HCT116 (cell line): Measurements from ENCODE around the gene TIMM17A. TPM values are rescaled to one million over a fixed set of nuclear protein-coding genes. Genes with fewer than 3 reads are reported as not detected.
A peak's percentile ranks its signal among the peaks of the same experiment; 100 is the strongest.

ENCODE experiments used
- ATAC-seq: fragments of 200-7000 bp; cut with Tn5 transposase; 2 replicates; pipeline ENCODE4 v1.9.1; 2020; ENCODE audit warnings: mild to moderate bottlenecking, moderate library complexity
- BruUV-seq: library from RNA; stranded (reverse); fragments of 400-500 nt; replicated peaks from 2 replicates; lab custom pipeline; 2021; lab: Mats Ljungman, UMichigan
- CTCF ChIA-PET: fragments of 300-600 bp; sonication (Branson Sonifier 250); formaldehyde crosslinking; loops from one replicate; lab custom pipeline; 2021; ENCODE audit warnings: antibody characterized with exemption; lab: Charles Lee
- POLR2A ChIA-PET: fragments of 300-600, 350-600 bp; sonication (Branson Sonifier 250); formaldehyde crosslinking; loops from one replicate; lab custom pipeline; 2021; ENCODE audit warnings: antibody characterized with exemption; lab: Charles Lee
- RAD21 ChIA-PET, 2 experiments: fragments of 300-600 bp; sonication (Branson Sonifier 250); formaldehyde crosslinking; loops; one replicate each; lab custom pipeline; 2023; ENCODE audit warnings: low total read pairs in 2 of 2; ENCODE audit not compliant: uncharacterized antibody in 2 of 2, unreplicated experiment in 2 of 2, low non-redundant PET in 1 of 2; lab: Charles Lee
- DNase-seq: peaks from one replicate; pipeline ENCODE4 v3.0.0-alpha.2; 2010; ENCODE audit warnings: low read depth, low spot score
- H2AFZ ChIP-seq: fragments of 200-600 bp; shearing (Covaris generic), sonication (generic); 2 replicates; pipeline ENCODE4 v1.6.1; 2017; ENCODE audit warnings: low read depth, mixed run types, mixed read lengths, antibody characterized with exemption, low read length; ENCODE audit not compliant: poor library complexity, severe bottlenecking
- H3K27ac ChIP-seq: 2 replicates; pipeline ENCODE4 v1.5.1; 2012; ENCODE audit warnings: low read depth, low read length
- H3K27me3 ChIP-seq: fragments of 200-600 bp; sonication (generic); 2 replicates; pipeline ENCODE4 v1.6.1; 2016; ENCODE audit warnings: mixed run types, low read length, mixed read lengths; ENCODE audit not compliant: insufficient read depth
- H3K36me3 ChIP-seq, 2 experiments: fragments of 200-500 bp in 1 of 2; fragments of 200-600 bp in 1 of 2; sonication (Bioruptor generic) in 1 of 2; sonication (generic) in 1 of 2; 2 replicates each; pipeline versions ENCODE4 v1.5.1 to v1.6.1; 2014 to 2016; ENCODE audit warnings: low read length in 2 of 2, inconsistent platforms in 1 of 2, mixed read lengths in 1 of 2, mixed run types in 1 of 2; ENCODE audit not compliant: insufficient read depth in 2 of 2, control insufficient read depth in 1 of 2
- H3K4me1 ChIP-seq, 2 experiments: fragments of 200-600 bp in 1 of 2; sonication (generic) in 1 of 2; 2 replicates each; pipeline versions ENCODE4 v1.5.1 to v1.6.1; 2012 to 2017; ENCODE audit warnings: low read length in 2 of 2, inconsistent platforms in 1 of 2, mild to moderate bottlenecking in 1 of 2, mixed read lengths in 1 of 2, mixed run types in 1 of 2, moderate library complexity in 1 of 2; ENCODE audit not compliant: insufficient read depth in 2 of 2, control insufficient read depth in 1 of 2
- H3K4me2 ChIP-seq: fragments of 200-600 bp; sonication (generic); 2 replicates; pipeline ENCODE4 v1.6.1; 2017; ENCODE audit warnings: mixed run types, low read length, mixed read lengths
- H3K4me3 ChIP-seq, 2 experiments: fragments of 200-600 bp in 1 of 2; sonication (generic) in 1 of 2; replicated peaks in 1 of 2; 2 replicates each; pipeline ENCODE4 v1.5.1; 2011 to 2016; ENCODE audit warnings: low read length in 2 of 2, control low read depth in 1 of 2, low read depth in 1 of 2, mild to moderate bottlenecking in 1 of 2, mixed read lengths in 1 of 2, mixed run types in 1 of 2
- H3K79me2 ChIP-seq: fragments of 200-600 bp; sonication (generic); 2 replicates; pipeline ENCODE4 v1.6.1; 2017; ENCODE audit warnings: mild to moderate bottlenecking, mixed run types, low read length, moderate library complexity, mixed read lengths; ENCODE audit not compliant: insufficient read depth
- H3K9ac ChIP-seq: fragments of 200-600 bp; sonication (generic); 2 replicates; pipeline ENCODE4 v1.6.1; 2016; ENCODE audit warnings: low read length, mixed read lengths
- H3K9me2 ChIP-seq: fragments of 200-600 bp; sonication (generic), shearing (Covaris generic); 2 replicates; pipeline ENCODE4 v1.6.1; 2017; ENCODE audit warnings: mixed run types, mild to moderate bottlenecking, moderate library complexity; ENCODE audit not compliant: insufficient read depth
- H3K9me3 ChIP-seq, 2 experiments: fragments of 200-500 bp in 1 of 2; fragments of 200-600 bp in 1 of 2; sonication (Bioruptor generic) in 1 of 2; sonication (generic) in 1 of 2; 2 replicates each; pipeline ENCODE4 v1.6.1; 2014 to 2017; ENCODE audit warnings: low read length in 2 of 2, mixed read lengths in 2 of 2, inconsistent platforms in 1 of 2, low read depth in 1 of 2, mild to moderate bottlenecking in 1 of 2, mixed run types in 1 of 2, moderate library complexity in 1 of 2; ENCODE audit not compliant: control insufficient read depth in 1 of 2, insufficient read depth in 1 of 2
- H4K20me1 ChIP-seq: fragments of 200-600 bp; sonication (generic), shearing (Covaris generic); 2 replicates; pipeline ENCODE4 v1.6.1; 2017; ENCODE audit warnings: mixed run types, mild to moderate bottlenecking, moderate library complexity; ENCODE audit not compliant: insufficient read depth
- ATF3 ChIP-seq: IDR thresholded peaks from 2 replicates; pipeline ENCODE4 v1.6.1; 2012
- CBX3 ChIP-seq: IDR thresholded peaks from 2 replicates; pipeline ENCODE4 v1.6.1; 2012; ENCODE audit warnings: low read depth
- CEBPB ChIP-seq: IDR thresholded peaks from 2 replicates; pipeline ENCODE4 v1.6.1; 2012; ENCODE audit warnings: low read depth
- CTCF ChIP-seq, 3 experiments: fragments of 200-600 bp in 1 of 3; sonication (generic) in 1 of 3; IDR thresholded peaks in 2 of 3; conservative IDR thresholded peaks in 1 of 3; 2 replicates each; pipeline ENCODE4 v1.5.1; 2012 to 2017; ENCODE audit warnings: low read depth in 2 of 3, low read length in 2 of 3, antibody characterized with exemption in 1 of 3, borderline replicate concordance in 1 of 3, control low read depth in 1 of 3, mild to moderate bottlenecking in 1 of 3, mixed read lengths in 1 of 3, mixed run types in 1 of 3, moderate library complexity in 1 of 3; ENCODE audit not compliant: insufficient read depth in 1 of 3
- EGR1 ChIP-seq: IDR thresholded peaks from 2 replicates; pipeline ENCODE4 v1.6.1; 2012; ENCODE audit warnings: low read depth
- ELF1 ChIP-seq: IDR thresholded peaks from 2 replicates; pipeline ENCODE4 v1.6.1; 2012; ENCODE audit warnings: low read depth, borderline replicate concordance
- EZH2phosphoT487 ChIP-seq: fragments of 200-600 bp; IDR thresholded peaks from 2 replicates; pipeline ENCODE4 v1.6.1; 2018; ENCODE audit warnings: antibody characterized with exemption, borderline replicate concordance
- MAX ChIP-seq: IDR thresholded peaks from 2 replicates; pipeline ENCODE4 v1.6.1; 2012
- POLR2A ChIP-seq: IDR thresholded peaks from 2 replicates; pipeline ENCODE4 v1.7.0; 2011; ENCODE audit warnings: borderline replicate concordance; ENCODE audit not compliant: insufficient read depth, insufficient read length; ENCODE audit errors: extremely low read depth
- POLR2AphosphoS5 ChIP-seq: IDR thresholded peaks from 2 replicates; pipeline ENCODE4 v1.6.1; 2011; ENCODE audit warnings: mild to moderate bottlenecking, low read depth, low read length, moderate library complexity
- RAD21 ChIP-seq: IDR thresholded peaks from 2 replicates; pipeline ENCODE4 v1.6.1; 2012; ENCODE audit warnings: low read depth, mild to moderate bottlenecking
- SP1 ChIP-seq: IDR thresholded peaks from 2 replicates; pipeline ENCODE4 v1.6.1; 2012; ENCODE audit warnings: low read depth
- SRF ChIP-seq: IDR thresholded peaks from 2 replicates; pipeline ENCODE4 v1.6.1; 2012; ENCODE audit warnings: low read depth
- YY1 ChIP-seq: IDR thresholded peaks from 2 replicates; pipeline ENCODE4 v1.6.1; 2011; ENCODE audit warnings: low read length, low read depth, moderate library complexity, mild to moderate bottlenecking; ENCODE audit not compliant: insufficient replicate concordance; ENCODE audit errors: extremely low read depth
- ZFX ChIP-seq: fragments of 450-650 bp; IDR thresholded peaks from 2 replicates; pipeline ENCODE4 v1.6.1; 2017
- ZNF274 ChIP-seq: fragments of 200-500 bp; sonication (Bioruptor generic); IDR thresholded peaks from 2 replicates; pipeline ENCODE4 v1.6.1; 2014; ENCODE audit warnings: mild to moderate bottlenecking, low read depth, low read length, inconsistent platforms
- intact Hi-C: fragments of 100-400 bp; cut with micrococcal nuclease; formaldehyde crosslinking; loops from 2 replicates; pipeline ENCODE4 v1.10.0; 2022
- total RNA-seq: library from RNA; stranded (reverse); gene quantifications from one replicate; pipeline ENCODE4 v1.2.1, GENCODE V29; 2021; ENCODE audit not compliant: unreplicated experiment

Gene TIMM17A
- total RNA-seq, 1 experiment from 2014 or later: 100 TPM

GRCh38 chr1:201982623-201983379 lies 27.5 kb downstream of the TIMM17A start, which contains the start of gene RNPEP (continued):
- TF ChIP-seq ELF1 (no peak; the same call in 1 of the 2 replicates), RAD21 (peak; percentile 15; the same call in 1 of the 2 replicates), YY1 (peak; percentile 59), POLR2AphosphoS5 (peak; percentile 83), EZH2phosphoT487 (no peak)

- H2AFZ ChIP-seq: peak overlapping the region; percentile 53
Measured at GRCh38 chr1:201983380-201983805, 28.1 kb downstream of the TIMM17A start.

More at GRCh38 chr1:201983380-201983805, 28.1 kb downstream of the TIMM17A start:
- RAD21 ChIA-PET: no interaction called here
- peak overlapping the region; percentile 90 for H3K27ac ChIP-seq
- H3K4me1 ChIP-seq: peaks cover 5 to 23% of the 10 kb centered on the region in 2 experiments
- H3K4me3 ChIP-seq: peak overlapping the region; percentile 89 to 98
- H3K9ac ChIP-seq: peak overlapping the region; percentile 92
- 0 out of 4 replicates have a peak, but pooled peaks cover 0 to 3% of the 10 kb centered on the region in 2 experiments for H3K36me3 ChIP-seq
- CTCF ChIA-PET: interaction anchor here (0.9 to 4.1 kb wide), 4 partner anchors 17 to 135 kb away, joined by 3 to 19 read pairs (median 4); partner anchors contain the start of gene ELF3
- H3K79me2 ChIP-seq: peaks cover 42% of the 10 kb centered on the region
- H3K27me3 ChIP-seq: no peaks in the 10 kb centered on the region
- DNase-seq (no peak), ATAC-seq (no peak)
- peak overlapping the region; percentile 88 for H3K4me2 ChIP-seq
- H3K9me2 ChIP-seq: no peaks in the 10 kb centered on the region
- intact Hi-C loops: no loop called here
- POLR2A ChIA-PET: interaction anchor here (0.8 to 2.9 kb wide), 3 partner anchors 27 to 269 kb away, joined by 3 to 12 read pairs (median 3); partner anchors contain the start of gene ELF3
- no TSS peak for BruUV-seq
- H3K9me3 ChIP-seq: no peaks in the 10 kb centered on the region
- no peaks in the 10 kb centered on the region for H4K20me1 ChIP-seq
- no peak for TF ChIP-seq CBX3
- TF ChIP-seq CTCF (IDR thresholded peaks at IDR 0.05 in 2 of 3, conservative IDR thresholded peaks at IDR 0.05 in 1 of 3; ENCODE audit: borderline replicate concordance in 1 of 3, insufficient read depth in 1 of 3, low read depth in 2 of 3, low read length in 2 of 3): no peak; a peak in 1 of 6 replicates
- no peak for TF ChIP-seq SRF
- no peak; the same call in 1 of the 2 replicates for TF ChIP-seq EGR1
- no peak; the same call in 1 of the 2 replicates for TF ChIP-seq MAX
- no peak for TF ChIP-seq CEBPB
- TF ChIP-seq POLR2A: no peak
- no peak for TF ChIP-seq ZFX
- no peak for TF ChIP-seq ZNF274
- no peak for TF ChIP-seq ELF1
- no peak for TF ChIP-seq ATF3
- TF ChIP-seq YY1: no peak
- no peak for TF ChIP-seq SP1
- TF ChIP-seq RAD21: no peak; the same call in 1 of the 2 replicates
- no peak for TF ChIP-seq POLR2AphosphoS5
- TF ChIP-seq, all 23 proteins: peak for 0
